Pancreas (tissue), 10 donors: ENCODE measurements around the gene TMEM30B. TPM values are rescaled to one million over a fixed set of nuclear protein-coding genes. Genes with fewer than 3 reads are reported as not detected.

Source experiments
- ATAC-seq, 4 donors: fragments of 200-7000 bp; cut with Tn5 transposase; one replicate each; pipeline versions ENCODE4 v1.8.0 to v1.9.1; 2020; ENCODE audit warnings: mild to moderate bottlenecking in 4 of 4, moderate library complexity in 4 of 4
- DNase-seq, 6 donors: peaks; one replicate each; pipeline ENCODE4 v3.0.0-alpha.2; 2020
- FAIRE-seq: peaks from 2 replicates; lab custom pipeline; 2012; peaks lifted over from hg19 to GRCh38; lab: Jason Lieb, UNC
- H3K27ac ChIP-seq, 4 donors: fragments of 200-600 bp; sonication (generic); 1 replicate in 3 of 4; 2 replicates in 1 of 4; pipeline versions ENCODE4 v1.5.0 to v1.8.0; 2020
- H3K27me3 ChIP-seq, 4 donors: fragments of 200-600 bp; one replicate each; pipeline ENCODE4 v1.8.0; 2021
- H3K36me3 ChIP-seq, 3 donors: fragments of 200-600 bp; sonication (generic) in 1 of 3; one replicate each; pipeline versions ENCODE4 v1.5.0 to v1.8.0; 2020 to 2021
- H3K4me1 ChIP-seq, 3 donors: fragments of 200-600 bp; one replicate each; pipeline ENCODE4 v1.8.0; 2021
- H3K4me3 ChIP-seq, 4 donors: fragments of 200-600 bp; sonication (generic) in 2 of 4; one replicate each; pipeline versions ENCODE4 v1.5.0 to v1.8.0; 2020 to 2021
- H3K9me3 ChIP-seq, 4 donors: fragments of 200-600 bp; one replicate each; pipeline ENCODE4 v1.8.0; 2021
- WGBS, 2 donors: extraction: QIAGEN DNeasy Blood & Tissue Kit; methylation state at CpG; one replicate each; pipeline ENCODE4 v1.1.7; 2013; 5-methylcytosine and 5-hydroxymethylcytosine counted together
- intact Hi-C, 3 donors: fragments of 100-400 bp; cut with DNase I; formaldehyde crosslinking; loops; one replicate each; pipeline versions ENCODE4 v1.11.1 to v1.14.2; 2022
- polyA plus RNA-seq, 2 donors: library from polyadenylated mRNA; stranded (reverse); fragments of 200-250 nt; gene quantifications; one replicate each; pipeline ENCODE4 v1.2.3, GENCODE V29; 2013
- total RNA-seq, 6 donors: library from RNA; stranded (reverse); fragmentation: NEBNext Ultra II Directional in 4 of 6; extraction: Animal tissue kit (Norgen Biotek cat#: 25700) in 4 of 6; gene quantifications; one replicate each; pipeline versions ENCODE4 v1.2.1 to v1.2.4, GENCODE V29; 2021 to 2023
- TF ChIP-seq, protein P1 (sequence below), 4 donors: fragments of 200-600 bp; sonication (generic) in 3 of 4; IDR thresholded peaks; one replicate each; pipeline versions ENCODE4 v1.5.0 to v1.8.0; 2021; ENCODE audit warnings: antibody characterized with exemption in 4 of 4
- donor health status: healthy with polysubstance abuse.
- donor health status: DM: no; HTN: no; CAD: no; lungs with moderate emphysema.
- donor health status: DM: no; HTN: no; CAD: no.
- donor health status: control.
- donor health status: control.
- donor health status: Bipolar disorder and iron deficiency.
- donor health status: DM: yes; HTN: yes; CAD: no.
- donor health status: DM: no; HTN: no; CAD: no.
- donor health status: DM: no; HTN: no; CAD: no.
- donor health status: DM: yes; HTN: yes; CAD: no.

Gene TMEM30B
- total and polyA plus RNA-seq, 8 donors: 10.1 to 21.3 (median 17.7) TPM

DNA sequence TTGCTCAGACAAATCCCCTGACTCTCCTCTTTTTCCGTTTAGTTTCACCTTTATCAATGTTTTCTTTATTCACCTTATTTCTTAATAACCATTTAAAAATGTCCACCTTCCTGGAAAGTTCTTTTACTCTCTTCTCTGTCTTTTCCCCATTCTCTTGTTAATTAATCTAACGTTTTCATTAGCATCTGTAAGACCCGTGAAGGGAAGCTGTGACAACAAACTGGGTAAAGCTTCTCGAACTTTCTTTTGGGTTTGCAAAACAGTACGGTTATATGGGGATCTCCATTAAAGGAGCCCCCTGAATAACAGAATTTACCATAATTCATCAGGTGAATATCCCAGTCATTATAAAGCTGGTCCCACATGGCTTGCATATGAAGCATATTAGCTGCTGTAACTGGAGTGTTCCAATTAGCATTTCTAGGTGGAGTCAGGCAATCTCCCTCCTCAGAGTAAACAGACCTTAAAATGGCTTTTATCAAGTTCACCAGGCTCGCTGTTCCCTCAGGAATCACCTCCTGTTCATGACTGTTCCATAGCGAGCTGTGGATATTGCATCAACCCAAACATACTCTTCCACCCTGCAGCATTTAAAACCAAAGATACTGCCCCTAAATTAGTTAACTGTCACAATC lies 42.4 kb downstream of the TMEM30B start:
- Histone ChIP-seq H3K36me3 (no peaks in the 10 kb centered on the region), H3K9me3 (no peaks in the 10 kb centered on the region), H3K27me3 (no peaks in the 10 kb centered on the region), H3K4me3 (no peak overlapping the region), H3K27ac (no peak overlapping the region), H3K4me1 (no peaks in the 10 kb centered on the region)
- ATAC-seq: no peak
- intact Hi-C loops: no loop called here
- DNase-seq: no peak
- WGBS, 2 donors: 73 to 75% methylated on average over 7 of the region's 7 CpGs
- TF ChIP-seq, protein P1, sequence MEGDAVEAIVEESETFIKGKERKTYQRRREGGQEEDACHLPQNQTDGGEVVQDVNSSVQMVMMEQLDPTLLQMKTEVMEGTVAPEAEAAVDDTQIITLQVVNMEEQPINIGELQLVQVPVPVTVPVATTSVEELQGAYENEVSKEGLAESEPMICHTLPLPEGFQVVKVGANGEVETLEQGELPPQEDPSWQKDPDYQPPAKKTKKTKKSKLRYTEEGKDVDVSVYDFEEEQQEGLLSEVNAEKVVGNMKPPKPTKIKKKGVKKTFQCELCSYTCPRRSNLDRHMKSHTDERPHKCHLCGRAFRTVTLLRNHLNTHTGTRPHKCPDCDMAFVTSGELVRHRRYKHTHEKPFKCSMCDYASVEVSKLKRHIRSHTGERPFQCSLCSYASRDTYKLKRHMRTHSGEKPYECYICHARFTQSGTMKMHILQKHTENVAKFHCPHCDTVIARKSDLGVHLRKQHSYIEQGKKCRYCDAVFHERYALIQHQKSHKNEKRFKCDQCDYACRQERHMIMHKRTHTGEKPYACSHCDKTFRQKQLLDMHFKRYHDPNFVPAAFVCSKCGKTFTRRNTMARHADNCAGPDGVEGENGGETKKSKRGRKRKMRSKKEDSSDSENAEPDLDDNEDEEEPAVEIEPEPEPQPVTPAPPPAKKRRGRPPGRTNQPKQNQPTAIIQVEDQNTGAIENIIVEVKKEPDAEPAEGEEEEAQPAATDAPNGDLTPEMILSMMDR (IDR thresholded peaks at IDR 0.05): no peak
- no peak for FAIRE-seq

GRCh38 chr14:61234215-61234916 lies 46.8 kb downstream of the TMEM30B start:
- no peak for FAIRE-seq
- intact Hi-C loops: no loop called here
- Histone ChIP-seq H3K27ac (no peak overlapping the region), H3K9me3 (no peaks in the 10 kb centered on the region), H3K36me3 (no peaks in the 10 kb centered on the region), H3K27me3 (no peaks in the 10 kb centered on the region), H3K4me3 (no peak overlapping the region), H3K4me1 (no peaks in the 10 kb centered on the region)
- TF ChIP-seq, protein P1 (IDR thresholded peaks at IDR 0.05): no peak
- 81 to 85% methylated on average over 2 of the region's 2 CpGs for WGBS, 2 donors
- ATAC-seq: no peak
- DNase-seq: no peak

GRCh38 chr14:61233436-61233956 lies 47.6 kb downstream of the TMEM30B start:
- DNase-seq: no peak
- H3K4me1 ChIP-seq: no peaks in the 10 kb centered on the region
- TF ChIP-seq, protein P1 (IDR thresholded peaks at IDR 0.05): no peak
- no peaks in the 10 kb centered on the region for H3K36me3 ChIP-seq
- H3K27me3 ChIP-seq: no peaks in the 10 kb centered on the region
- no peaks in the 10 kb centered on the region for H3K9me3 ChIP-seq
- no peak for FAIRE-seq
- intact Hi-C loops: no loop called here
- H3K4me3 ChIP-seq: no peak overlapping the region
- no peak overlapping the region for H3K27ac ChIP-seq
- ATAC-seq: no peak
- WGBS, 2 donors: 74 to 76% methylated on average over 3 of the region's 3 CpGs

- TF ChIP-seq, protein P1 (IDR thresholded peaks at IDR 0.05): no peak
- Histone ChIP-seq H3K27me3 (no peaks in the 10 kb centered on the region), H3K4me1 (no peaks in the 10 kb centered on the region), H3K36me3 (no peaks in the 10 kb centered on the region), H3K27ac (no peak overlapping the region), H3K9me3 (no peaks in the 10 kb centered on the region), H3K4me3 (no peak overlapping the region)
- intact Hi-C loops: no loop called here
- ATAC-seq (no peak), DNase-seq (no peak), FAIRE-seq (no peak)
- 86 to 97% methylated on average over 4 of the region's 4 CpGs for WGBS, 2 donors
Observed at GRCh38 chr14:61231810-61232209, 49.3 kb downstream of the TMEM30B start.

DNA sequence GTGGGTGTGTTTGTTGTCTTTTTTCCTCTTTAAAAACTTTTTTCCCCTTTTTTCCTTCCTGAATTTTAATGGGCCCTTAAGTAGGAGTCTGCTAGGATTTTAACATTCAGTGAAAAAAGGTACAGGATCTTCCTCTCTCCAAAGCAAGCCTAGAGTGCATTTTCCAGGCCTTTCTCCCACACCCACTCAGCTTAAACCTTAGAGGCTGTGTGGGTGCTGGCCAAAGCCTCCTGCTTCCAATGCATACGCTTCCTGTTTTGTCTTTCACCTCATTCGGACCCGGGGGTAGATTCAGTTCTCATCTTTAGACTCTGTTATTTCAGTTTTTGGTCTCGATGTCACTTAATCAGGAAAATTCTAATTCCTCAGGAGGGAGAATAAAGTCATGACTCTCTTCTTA lies 51.2 kb downstream of the TMEM30B start:
- no peaks in the 10 kb centered on the region for H3K4me1 ChIP-seq
- H3K27me3 ChIP-seq: no peaks in the 10 kb centered on the region
- TF ChIP-seq, protein P1 (IDR thresholded peaks at IDR 0.05): no peak
- no peak for DNase-seq
- H3K27ac ChIP-seq: no peak overlapping the region
- no peak for FAIRE-seq
- H3K9me3 ChIP-seq: no peaks in the 10 kb centered on the region
- peak in 1 of 4 donors; percentile 10 for ATAC-seq
- WGBS, 2 donors: 74 to 84% methylated on average over 4 of the region's 4 CpGs
- no peaks in the 10 kb centered on the region for H3K36me3 ChIP-seq
- H3K4me3 ChIP-seq: no peak overlapping the region
- intact Hi-C loops: no loop called here
